ENCODE data around the gene IQSEC3.
"Not testable (repeated sequence)": the region's sequence is repeated elsewhere in the genome, so short reads cannot be mapped to it uniquely, and the experiment has no call there.

IQSEC3 gene

GRCh38 chr12:212715-213526, 146.4 kb downstream of the IQSEC3 start:
- Mint-ChIP-seq H3K9me3 (ENCODE audit: low read depth) (no peaks in the 10 kb centered on the region), H3K4me3 (no peak overlapping the region), H3K27me3 (peaks cover 23% of the 10 kb centered on the region), H3K4me1 (ENCODE audit: low read depth) (no peaks in the 10 kb centered on the region), H3K27ac (no peak overlapping the region), H3K36me3 (peaks cover 3% of the 10 kb centered on the region)

GRCh38 chr12:213527-213932, 147.0 kb downstream of the IQSEC3 start:
- H3K4me3 Mint-ChIP-seq: no peak overlapping the region
- H3K4me1 Mint-ChIP-seq (ENCODE audit: low read depth): no peaks in the 10 kb centered on the region
- H3K27ac Mint-ChIP-seq: no peak overlapping the region
- H3K36me3 Mint-ChIP-seq: peaks cover 3% of the 10 kb centered on the region
- peaks cover 22% of the 10 kb centered on the region for H3K27me3 Mint-ChIP-seq
- no peaks in the 10 kb centered on the region for H3K9me3 Mint-ChIP-seq (ENCODE audit: low read depth)

- Mint-ChIP-seq H3K4me3 (no peak within 1 kb of the TSS), H3K27ac (no peak within 1 kb of the TSS), H3K4me1 (ENCODE audit: low read depth) (no peaks in the 10 kb centered on the region), H3K9me3 (ENCODE audit: low read depth) (no peaks in the 10 kb centered on the region), H3K36me3 (peaks cover under 1% of the 10 kb centered on the region), H3K27me3 (peaks cover 19% of the 10 kb centered on the region)
Measured at GRCh38 chr12:214003-214741, 147.6 kb downstream of the IQSEC3 start, which contains the start of gene SLC6A12. TSS of gene SLC6A12 (minus strand) at chr12:214157. CDS start at chr12:209986, 4,171 bp downstream.

GRCh38 chr12:215116-215515, 148.5 kb downstream of the IQSEC3 start:
- peaks cover 17% of the 10 kb centered on the region for H3K27me3 Mint-ChIP-seq

GRCh38 chr12:217029-217428, 150.5 kb downstream of the IQSEC3 start:
- not testable (repeated sequence) for H3K4me3 Mint-ChIP-seq; H3K4me1 Mint-ChIP-seq (ENCODE audit: low read depth); H3K9me3 Mint-ChIP-seq (ENCODE audit: low read depth); H3K36me3 Mint-ChIP-seq; H3K27ac Mint-ChIP-seq; H3K27me3 Mint-ChIP-seq

More at GRCh38 chr12:215116-215515, 148.5 kb downstream of the IQSEC3 start:
- Mint-ChIP-seq H3K27ac (no peak overlapping the region), H3K4me1 (ENCODE audit: low read depth) (no peaks in the 10 kb centered on the region), H3K4me3 (no peak overlapping the region), H3K36me3 (no peaks in the 10 kb centered on the region), H3K9me3 (ENCODE audit: low read depth) (no peaks in the 10 kb centered on the region)

GRCh38 chr12:218221-218620, 151.7 kb downstream of the IQSEC3 start:
- Mint-ChIP-seq H3K27me3 (peaks cover 3% of the 10 kb centered on the region), H3K36me3 (no peaks in the 10 kb centered on the region), H3K9me3 (ENCODE audit: low read depth) (no peaks in the 10 kb centered on the region), H3K4me1 (ENCODE audit: low read depth) (no peaks in the 10 kb centered on the region), H3K4me3 (no peak overlapping the region), H3K27ac (no peak overlapping the region)

GRCh38 chr12:218728-219590, 152.4 kb downstream of the IQSEC3 start:
- Mint-ChIP-seq H3K4me3 (no peak overlapping the region), H3K27me3 (peaks cover under 1% of the 10 kb centered on the region), H3K27ac (no peak overlapping the region), H3K4me1 (ENCODE audit: low read depth) (no peaks in the 10 kb centered on the region), H3K9me3 (ENCODE audit: low read depth) (no peaks in the 10 kb centered on the region), H3K36me3 (no peaks in the 10 kb centered on the region)

- Mint-ChIP-seq H3K36me3 (no peaks in the 10 kb centered on the region), H3K4me3 (no peak overlapping the region), H3K4me1 (ENCODE audit: low read depth) (no peaks in the 10 kb centered on the region), H3K9me3 (ENCODE audit: low read depth) (no peaks in the 10 kb centered on the region), H3K27me3 (no peaks in the 10 kb centered on the region), H3K27ac (no peak overlapping the region)
Measured at GRCh38 chr12:219891-220352, 153.4 kb downstream of the IQSEC3 start.

GRCh38 chr12:220491-220890, 153.9 kb downstream of the IQSEC3 start:
- Mint-ChIP-seq H3K27me3 (no peaks in the 10 kb centered on the region), H3K9me3 (ENCODE audit: low read depth) (no peaks in the 10 kb centered on the region), H3K4me3 (no peak overlapping the region), H3K27ac (no peak overlapping the region), H3K36me3 (no peaks in the 10 kb centered on the region), H3K4me1 (ENCODE audit: low read depth) (no peaks in the 10 kb centered on the region)

- H3K4me3 Mint-ChIP-seq: no peak overlapping the region
- no peaks in the 10 kb centered on the region for H3K27me3 Mint-ChIP-seq
- no peaks in the 10 kb centered on the region for H3K36me3 Mint-ChIP-seq
- H3K4me1 Mint-ChIP-seq (ENCODE audit: low read depth): no peaks in the 10 kb centered on the region
- no peak overlapping the region for H3K27ac Mint-ChIP-seq
- no peaks in the 10 kb centered on the region for H3K9me3 Mint-ChIP-seq (ENCODE audit: low read depth)
Measured at GRCh38 chr12:220946-221550, 154.5 kb downstream of the IQSEC3 start.

GRCh38 chr12:221736-222135, 155.2 kb downstream of the IQSEC3 start:
- Mint-ChIP-seq H3K27me3 (no peaks in the 10 kb centered on the region), H3K27ac (no peak overlapping the region), H3K9me3 (ENCODE audit: low read depth) (no peaks in the 10 kb centered on the region), H3K36me3 (no peaks in the 10 kb centered on the region), H3K4me1 (ENCODE audit: low read depth) (no peaks in the 10 kb centered on the region), H3K4me3 (no peak overlapping the region)

- no peak overlapping the region for H3K4me3 Mint-ChIP-seq
- no peaks in the 10 kb centered on the region for H3K36me3 Mint-ChIP-seq
- no peaks in the 10 kb centered on the region for H3K9me3 Mint-ChIP-seq (ENCODE audit: low read depth)
- no peaks in the 10 kb centered on the region for H3K4me1 Mint-ChIP-seq (ENCODE audit: low read depth)
- H3K27ac Mint-ChIP-seq: no peak overlapping the region
- H3K27me3 Mint-ChIP-seq: no peaks in the 10 kb centered on the region
Measured at GRCh38 chr12:223841-224240, 157.3 kb downstream of the IQSEC3 start.

- Mint-ChIP-seq H3K4me3 (no peak overlapping the region), H3K27me3 (no peaks in the 10 kb centered on the region), H3K9me3 (ENCODE audit: low read depth) (no peaks in the 10 kb centered on the region), H3K4me1 (ENCODE audit: low read depth) (no peaks in the 10 kb centered on the region), H3K36me3 (no peaks in the 10 kb centered on the region), H3K27ac (no peak overlapping the region)
Measured at GRCh38 chr12:224330-224729, 157.8 kb downstream of the IQSEC3 start.

- Mint-ChIP-seq H3K4me1 (ENCODE audit: low read depth) (no peaks in the 10 kb centered on the region), H3K27ac (no peak overlapping the region), H3K36me3 (no peaks in the 10 kb centered on the region), H3K4me3 (no peak overlapping the region), H3K27me3 (no peaks in the 10 kb centered on the region), H3K9me3 (ENCODE audit: low read depth) (no peaks in the 10 kb centered on the region)
Measured at GRCh38 chr12:225012-225411, 158.4 kb downstream of the IQSEC3 start.

All from activated naive CD8-positive, alpha-beta T cell (primary cell).